GM19043 (cell line): ENCODE results near the gene RNASET2.
"Not testable (repeated sequence)": the region's sequence is repeated elsewhere in the genome, so short reads cannot be mapped to it uniquely, and the experiment has no call there.

Source experiments
- ATAC-seq: cut with Tn5 transposase; IDR thresholded peaks from one replicate; pipeline ENCODE4 v1.9.1; 2021; ENCODE audit warnings: low read depth; ENCODE audit not compliant: unreplicated experiment

RNASET2 gene

GRCh38 chr6:166949528-166950442 is 6.6 kb downstream of the RNASET2 start:
- no peak for ATAC-seq

GRCh38 chr6:166948724-166949123 is 7.6 kb downstream of the RNASET2 start:
- not testable (repeated sequence) for ATAC-seq

- no peak for ATAC-seq
These were observed 9.1 kb downstream of the RNASET2 start for GRCh38 chr6:166947251-166947650.

- no peak for ATAC-seq
These were observed 10.2 kb downstream of the RNASET2 start for GRCh38 chr6:166946125-166946524.

GRCh38 chr6:166944666-166945256 is 11.6 kb downstream of the RNASET2 start:
- ATAC-seq: no peak

GRCh38 chr6:166942393-166943168 is 13.8 kb downstream of the RNASET2 start:
- no peak for ATAC-seq

- ATAC-seq: no peak
These were observed 15.7 kb downstream of the RNASET2 start for GRCh38 chr6:166940643-166941068.

- ATAC-seq: no peak
These were observed 16.5 kb downstream of the RNASET2 start for GRCh38 chr6:166939894-166940293.

GRCh38 chr6:166939345-166939744 is 17.0 kb downstream of the RNASET2 start:
- no peak for ATAC-seq

- no peak for ATAC-seq
These were observed 17.6 kb downstream of the RNASET2 start for GRCh38 chr6:166938704-166939103.

- no peak for ATAC-seq
These were observed 18.2 kb downstream of the RNASET2 start for GRCh38 chr6:166938150-166938549.

- no peak for ATAC-seq
These were observed 18.6 kb downstream of the RNASET2 start for GRCh38 chr6:166937746-166938145.

GRCh38 chr6:166936079-166936787 is 20.1 kb downstream of the RNASET2 start:
- ATAC-seq: no peak

- ATAC-seq: no peak
These were observed 21.0 kb downstream of the RNASET2 start for GRCh38 chr6:166935353-166935752.

- no peak for ATAC-seq
These were observed 22.2 kb downstream of the RNASET2 start for GRCh38 chr6:166934174-166934573.

GRCh38 chr6:166933396-166933795 is 23.0 kb downstream of the RNASET2 start:
- ATAC-seq: no peak

- no peak for ATAC-seq
These were observed 23.7 kb downstream of the RNASET2 start for GRCh38 chr6:166932616-166933015.

GRCh38 chr6:166932116-166932515 is 24.2 kb downstream of the RNASET2 start:
- ATAC-seq: no peak

- ATAC-seq: no peak
These were observed 24.9 kb downstream of the RNASET2 start for GRCh38 chr6:166931426-166931970.

GRCh38 chr6:166930354-166930891 is 25.9 kb downstream of the RNASET2 start:
- ATAC-seq: no peak
